ENCODE data around the gene TXLNA. TPM values are rescaled to one million over a fixed set of nuclear protein-coding genes. Genes with fewer than 3 reads are reported as not detected.

Gene TXLNA
- total and polyA plus RNA-seq, 4 donors = 14.3 to 55.5 (median 35.3) TPM

- intact Hi-C loops (cut with DNase I) = no loop called here
- ATAC-seq (ENCODE audit: low FRiP score) (peak; percentile 64), DNase-seq (peak; percentile 60 to 80)
- Histone ChIP-seq H3K4me1 (ENCODE audit: control insufficient read depth in 1 of 2, insufficient read depth in 2 of 2, low read length in 2 of 2) (no peaks in the 10 kb centered on the region), H3K4me3 (ENCODE audit: low read length in 2 of 2) (no peak overlapping the region), H3K36me3 (ENCODE audit: control insufficient read depth in 1 of 2, insufficient read depth in 2 of 2, low read length in 1 of 2) (no peaks in the 10 kb centered on the region), H3K27ac (ENCODE audit: low read depth in 1 of 2, low read length in 2 of 2) (no peak overlapping the region), H3K9me3 (ENCODE audit: control insufficient read depth, low read length) (no peaks in the 10 kb centered on the region), H3K27me3 (ENCODE audit: control insufficient read depth in 1 of 2, insufficient read depth in 2 of 2, low read length in 1 of 2) (no peaks in the 10 kb centered on the region)
- 77 to 79% methylated on average over 10 of the region's 10 CpGs for WGBS, 2 donors
Observed at GRCh38 chr1:32215629-32216480, 36.4 kb downstream of the TXLNA start.

- Histone ChIP-seq H3K27ac (ENCODE audit: low read depth in 1 of 2, low read length in 2 of 2) (no peak overlapping the region), H3K27me3 (ENCODE audit: control insufficient read depth in 1 of 2, insufficient read depth in 2 of 2, low read length in 1 of 2) (no peaks in the 10 kb centered on the region), H3K9me3 (ENCODE audit: control insufficient read depth, low read length) (no peaks in the 10 kb centered on the region), H3K36me3 (ENCODE audit: control insufficient read depth in 1 of 2, insufficient read depth in 2 of 2, low read length in 1 of 2) (no peaks in the 10 kb centered on the region), H3K4me1 (ENCODE audit: control insufficient read depth in 1 of 2, insufficient read depth in 2 of 2, low read length in 2 of 2) (peaks cover 2 to 3% of the 10 kb centered on the region in 2 donors), H3K4me3 (ENCODE audit: low read length in 2 of 2) (no peak overlapping the region)
- DNase-seq (no peak), ATAC-seq (ENCODE audit: low FRiP score) (no peak)
- WGBS, 2 donors = 90 to 93% methylated on average over 5 of the region's 5 CpGs
- intact Hi-C loops (cut with DNase I) = no loop called here
Observed at GRCh38 chr1:32216566-32216965, 37.1 kb downstream of the TXLNA start.

- DNase-seq = no peak
- intact Hi-C loops (cut with DNase I) = no loop called here
- Histone ChIP-seq H3K27me3 (ENCODE audit: control insufficient read depth in 1 of 2, insufficient read depth in 2 of 2, low read length in 1 of 2) (no peaks in the 10 kb centered on the region), H3K27ac (ENCODE audit: low read depth in 1 of 2, low read length in 2 of 2) (no peak overlapping the region), H3K9me3 (ENCODE audit: control insufficient read depth, low read length) (no peaks in the 10 kb centered on the region), H3K36me3 (ENCODE audit: control insufficient read depth in 1 of 2, insufficient read depth in 2 of 2, low read length in 1 of 2) (no peaks in the 10 kb centered on the region), H3K4me1 (ENCODE audit: control insufficient read depth in 1 of 2, insufficient read depth in 2 of 2, low read length in 2 of 2) (peaks cover 2 to 3% of the 10 kb centered on the region in 2 donors), H3K4me3 (ENCODE audit: low read length in 2 of 2) (no peak overlapping the region)
- ATAC-seq (ENCODE audit: low FRiP score) = no peak
- WGBS, 2 donors = 80 to 85% methylated on average over 7 of the region's 7 CpGs
Observed at GRCh38 chr1:32219022-32219421, 39.5 kb downstream of the TXLNA start.

- intact Hi-C loops (cut with DNase I) = no loop called here
- H3K4me1 ChIP-seq (ENCODE audit: control insufficient read depth in 1 of 2, insufficient read depth in 2 of 2, low read length in 2 of 2) = peaks cover 2 to 3% of the 10 kb centered on the region in 2 donors
- no peaks in the 10 kb centered on the region for H3K27me3 ChIP-seq (ENCODE audit: control insufficient read depth in 1 of 2, insufficient read depth in 2 of 2, low read length in 1 of 2)
- DNase-seq = no peak
- H3K9me3 ChIP-seq (ENCODE audit: control insufficient read depth, low read length) = no peaks in the 10 kb centered on the region
- no peaks in the 10 kb centered on the region for H3K36me3 ChIP-seq (ENCODE audit: control insufficient read depth in 1 of 2, insufficient read depth in 2 of 2, low read length in 1 of 2)
- no peak overlapping the region for H3K27ac ChIP-seq (ENCODE audit: low read depth in 1 of 2, low read length in 2 of 2)
- H3K4me3 ChIP-seq (ENCODE audit: low read length in 2 of 2) = peak overlapping the region in 1 of 2 donors; percentile 88
- no peak for ATAC-seq (ENCODE audit: low FRiP score)
- 89 to 90% methylated on average over 4 of the region's 4 CpGs for WGBS, 2 donors
Observed at GRCh38 chr1:32220746-32221580, 41.5 kb downstream of the TXLNA start.

GRCh38 chr1:32221581-32221979 lies 42.1 kb downstream of the TXLNA start:
- Histone ChIP-seq H3K27ac (ENCODE audit: low read depth in 1 of 2, low read length in 2 of 2) (no peak overlapping the region), H3K4me3 (ENCODE audit: low read length in 2 of 2) (peak overlapping the region; percentile 85 to 88), H3K27me3 (ENCODE audit: control insufficient read depth in 1 of 2, insufficient read depth in 2 of 2, low read length in 1 of 2) (no peaks in the 10 kb centered on the region), H3K36me3 (ENCODE audit: control insufficient read depth in 1 of 2, insufficient read depth in 2 of 2, low read length in 1 of 2) (no peaks in the 10 kb centered on the region), H3K9me3 (ENCODE audit: control insufficient read depth, low read length) (no peaks in the 10 kb centered on the region), H3K4me1 (ENCODE audit: control insufficient read depth in 1 of 2, insufficient read depth in 2 of 2, low read length in 2 of 2) (peaks cover 2 to 3% of the 10 kb centered on the region in 2 donors)
- DNase-seq = no peak
- intact Hi-C loops (cut with DNase I) = no loop called here
- ATAC-seq (ENCODE audit: low FRiP score) = no peak
- WGBS, 2 donors = 2 to 3% methylated on average over 13 of the region's 13 CpGs

- ATAC-seq (ENCODE audit: low FRiP score) = peak; percentile 95
- no peaks in the 10 kb centered on the region for H3K36me3 ChIP-seq (ENCODE audit: control insufficient read depth in 1 of 2, insufficient read depth in 2 of 2, low read length in 1 of 2)
- intact Hi-C loops (cut with DNase I) = loop anchor here in 1 of 2 donors (1.0 kb wide), 1 partner anchor 19 kb away; no protein-coding TSS in a partner anchor
- 0% methylated on average over 45 to 46 of the region's 46 CpGs for WGBS, 2 donors
- peak within 1 kb of the TSS; percentile 85 to 88 for H3K4me3 ChIP-seq (ENCODE audit: low read length in 2 of 2)
- peak within 1 kb of the TSS in 1 of 2 donors; percentile 84 for H3K27ac ChIP-seq (ENCODE audit: low read depth in 1 of 2, low read length in 2 of 2)
- DNase-seq = peak; percentile 96 to 97
- H3K9me3 ChIP-seq (ENCODE audit: control insufficient read depth, low read length) = no peaks in the 10 kb centered on the region
- H3K27me3 ChIP-seq (ENCODE audit: control insufficient read depth in 1 of 2, insufficient read depth in 2 of 2, low read length in 1 of 2) = no peaks in the 10 kb centered on the region
- H3K4me1 ChIP-seq (ENCODE audit: control insufficient read depth in 1 of 2, insufficient read depth in 2 of 2, low read length in 2 of 2) = peaks cover 2 to 3% of the 10 kb centered on the region in 2 donors
Observed at GRCh38 chr1:32221980-32222755, 42.7 kb downstream of the TXLNA start, which contains the start of the genes EIF3I and TMEM234. TSS of gene EIF3I (plus strand) at chr1:32222407. CDS start at chr1:32222442, 35 bp downstream. TSS of gene TMEM234 (minus strand) at chr1:32222353. CDS start at chr1:32222322, 31 bp downstream.

- DNase-seq (no peak), ATAC-seq (ENCODE audit: low FRiP score) (no peak)
- peaks cover 2 to 3% of the 10 kb centered on the region in 2 donors for H3K4me1 ChIP-seq (ENCODE audit: control insufficient read depth in 1 of 2, insufficient read depth in 2 of 2, low read length in 2 of 2)
- no peak overlapping the region for H3K27ac ChIP-seq (ENCODE audit: low read depth in 1 of 2, low read length in 2 of 2)
- 74 to 77% methylated on average over 3 of the region's 3 CpGs for WGBS, 2 donors
- H3K4me3 ChIP-seq (ENCODE audit: low read length in 2 of 2) = no peak overlapping the region
- intact Hi-C loops (cut with DNase I) = no loop called here
- no peaks in the 10 kb centered on the region for H3K27me3 ChIP-seq (ENCODE audit: control insufficient read depth in 1 of 2, insufficient read depth in 2 of 2, low read length in 1 of 2)
- H3K9me3 ChIP-seq (ENCODE audit: control insufficient read depth, low read length) = no peaks in the 10 kb centered on the region
- H3K36me3 ChIP-seq (ENCODE audit: control insufficient read depth in 1 of 2, insufficient read depth in 2 of 2, low read length in 1 of 2) = peaks cover 0 to 2% of the 10 kb centered on the region in 2 donors
Observed at GRCh38 chr1:32223683-32224082, 44.2 kb downstream of the TXLNA start.

- H3K27me3 ChIP-seq (ENCODE audit: control insufficient read depth in 1 of 2, insufficient read depth in 2 of 2, low read length in 1 of 2) = no peaks in the 10 kb centered on the region
- no peaks in the 10 kb centered on the region for H3K9me3 ChIP-seq (ENCODE audit: control insufficient read depth, low read length)
- no peak for DNase-seq
- no peak overlapping the region for H3K4me3 ChIP-seq (ENCODE audit: low read length in 2 of 2)
- ATAC-seq (ENCODE audit: low FRiP score) = no peak
- intact Hi-C loops (cut with DNase I) = no loop called here
- 82 to 92% methylated on average over 4 of the region's 4 CpGs for WGBS, 2 donors
- no peak overlapping the region for H3K27ac ChIP-seq (ENCODE audit: low read depth in 1 of 2, low read length in 2 of 2)
- H3K36me3 ChIP-seq (ENCODE audit: control insufficient read depth in 1 of 2, insufficient read depth in 2 of 2, low read length in 1 of 2) = peaks cover 0 to 4% of the 10 kb centered on the region in 2 donors
- peaks cover 2 to 3% of the 10 kb centered on the region in 2 donors for H3K4me1 ChIP-seq (ENCODE audit: control insufficient read depth in 1 of 2, insufficient read depth in 2 of 2, low read length in 2 of 2)
Observed at GRCh38 chr1:32224285-32224684, 44.8 kb downstream of the TXLNA start.

Data from aorta (tissue), 5 donors.